Karpas-422 (cell line): ENCODE data around the gene ENOPH1. TPM values are rescaled to one million over a fixed set of nuclear protein-coding genes. Genes with fewer than 3 reads are reported as not detected.
"Not testable (repeated sequence)": the region's sequence is repeated elsewhere in the genome, so short reads cannot be mapped to it uniquely, and the experiment has no call there.

Experiments used
- DNase-seq: peaks from one replicate; pipeline ENCODE4 v3.0.0-alpha.2; 2015
- H2AFZ ChIP-seq: fragments of 200-600 bp; sonication (generic); 2 replicates; pipeline ENCODE4 v1.6.1; 2014; ENCODE audit warnings: antibody characterized with exemption, low read length, mixed read lengths
- H3K27ac ChIP-seq: fragments of 200-600 bp; sonication (generic); 2 replicates; pipeline ENCODE4 v1.5.1; 2014; ENCODE audit warnings: mild to moderate bottlenecking, low read length, moderate library complexity
- H3K27me3 ChIP-seq: fragments of 200-600 bp; sonication (generic); 2 replicates; pipeline ENCODE4 v1.6.1; 2014; ENCODE audit warnings: low read length, mixed read lengths
- H3K36me3 ChIP-seq: fragments of 200-600 bp; sonication (generic); 2 replicates; pipeline ENCODE4 v1.6.1; 2014; ENCODE audit warnings: low read length, mixed read lengths; ENCODE audit not compliant: insufficient read depth
- H3K4me1 ChIP-seq: fragments of 200-600 bp; sonication (generic); 2 replicates; pipeline ENCODE4 v1.6.1; 2014; ENCODE audit warnings: mild to moderate bottlenecking, low read length, mixed read lengths
- H3K4me2 ChIP-seq: fragments of 200-600 bp; sonication (generic); 2 replicates; pipeline ENCODE4 v1.6.1; 2014; ENCODE audit warnings: low read length, low read depth, mild to moderate bottlenecking; ENCODE audit not compliant: poor library complexity, severe bottlenecking
- H3K4me3 ChIP-seq: fragments of 200-600 bp; sonication (generic); 2 replicates; pipeline ENCODE4 v1.5.1; 2014; ENCODE audit warnings: mild to moderate bottlenecking, antibody characterized with exemption, low read length, mixed read lengths
- H3K79me2 ChIP-seq: fragments of 200-600 bp; sonication (generic); 2 replicates; pipeline ENCODE4 v1.6.1; 2014; ENCODE audit warnings: mild to moderate bottlenecking, low read length, mixed read lengths
- H3K9ac ChIP-seq: fragments of 200-600 bp; sonication (generic); 2 replicates; pipeline ENCODE4 v1.6.0; 2014; ENCODE audit warnings: low read length
- H3K9me2 ChIP-seq: fragments of 200-600 bp; sonication (generic), shearing (Covaris generic); replicated peaks from 2 replicates; pipeline ENCODE4 v1.6.0; 2014; ENCODE audit warnings: mild to moderate bottlenecking, low read length, moderate library complexity; ENCODE audit not compliant: insufficient read depth
- H3K9me3 ChIP-seq: fragments of 300-700, 200-600 bp; sonication (generic); 2 replicates; pipeline ENCODE4 v1.6.1; 2014; ENCODE audit warnings: low read length, mixed read lengths
- H4K20me1 ChIP-seq: fragments of 200-600 bp; sonication (generic); 2 replicates; pipeline ENCODE4 v1.6.1; 2014; ENCODE audit warnings: mild to moderate bottlenecking, antibody characterized with exemption, low read length, low read depth; ENCODE audit not compliant: insufficient read depth
- total RNA-seq: library from RNA; depleted of rRNA; stranded (reverse); fragments of >200 nt; shearing (Covaris generic); gene quantifications from 2 replicates; pipeline ENCODE4 v1.2.3, GENCODE V29; 2014; ENCODE audit warnings: low replicate concordance

Gene ENOPH1
- total RNA-seq, 1 experiment from 2014 or later: 17.2 TPM

DNA sequence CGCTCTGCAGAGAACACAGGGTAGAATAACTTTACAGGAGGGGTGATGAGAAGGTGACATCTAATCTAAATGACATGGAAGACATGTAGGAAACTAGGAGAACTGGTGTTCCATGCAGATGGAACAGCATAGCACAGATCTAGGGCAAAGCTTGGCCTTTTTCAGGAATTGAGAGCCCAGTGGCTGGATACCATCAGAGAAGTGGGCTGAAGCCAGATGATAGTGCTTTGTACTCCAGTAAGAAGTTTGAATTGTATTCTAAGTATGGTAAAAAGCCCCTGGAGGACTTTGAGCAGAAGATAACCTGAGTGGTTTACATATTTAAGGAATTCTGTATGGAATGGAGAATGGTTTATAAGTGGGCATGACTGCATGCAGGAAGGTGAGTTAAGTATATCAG is 32.8 kb downstream of the ENOPH1 start:
- Histone ChIP-seq H4K20me1 (no peaks in the 10 kb centered on the region), H3K27me3 (no peaks in the 10 kb centered on the region), H3K79me2 (no peaks in the 10 kb centered on the region), H3K4me3 (no peak overlapping the region), H3K9ac (no peak overlapping the region), H3K9me2 (no peaks in the 10 kb centered on the region), H3K36me3 (peaks cover 7% of the 10 kb centered on the region), H2AFZ (no peak overlapping the region), H3K9me3 (no peaks in the 10 kb centered on the region), H3K4me1 (peaks cover 6% of the 10 kb centered on the region), H3K27ac (no peak overlapping the region), H3K4me2 (no peak overlapping the region)
- DNase-seq: no peak

DNA sequence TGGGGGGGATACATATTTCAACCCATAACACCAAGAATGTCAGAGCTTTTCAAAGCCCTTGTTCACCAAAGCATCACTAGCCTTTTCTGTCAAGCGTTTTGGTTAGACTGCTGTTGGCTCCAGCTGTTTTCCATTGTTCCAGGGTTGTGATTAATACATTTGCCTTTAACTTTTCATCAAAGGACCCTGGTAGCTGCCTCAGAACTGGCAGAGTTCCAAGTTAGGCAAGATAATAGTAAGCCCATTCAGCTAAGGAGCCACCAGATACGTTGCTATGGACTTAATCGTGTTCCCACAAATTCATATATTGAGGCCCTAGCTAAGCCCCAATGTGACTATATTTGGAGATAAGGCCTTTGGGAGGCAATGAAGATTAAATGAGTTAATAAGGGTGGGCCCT is 37.1 kb downstream of the ENOPH1 start:
- Histone ChIP-seq H3K9me2 (no peaks in the 10 kb centered on the region), H3K9ac (no peak overlapping the region), H3K4me2 (no peak overlapping the region), H3K4me3 (no peak overlapping the region), H4K20me1 (no peaks in the 10 kb centered on the region), H3K27me3 (no peaks in the 10 kb centered on the region), H3K27ac (no peak overlapping the region), H3K4me1 (peaks cover 6% of the 10 kb centered on the region), H3K36me3 (peaks cover 7% of the 10 kb centered on the region), H3K79me2 (no peaks in the 10 kb centered on the region), H3K9me3 (no peaks in the 10 kb centered on the region), H2AFZ (no peak overlapping the region)
- no peak for DNase-seq

DNA sequence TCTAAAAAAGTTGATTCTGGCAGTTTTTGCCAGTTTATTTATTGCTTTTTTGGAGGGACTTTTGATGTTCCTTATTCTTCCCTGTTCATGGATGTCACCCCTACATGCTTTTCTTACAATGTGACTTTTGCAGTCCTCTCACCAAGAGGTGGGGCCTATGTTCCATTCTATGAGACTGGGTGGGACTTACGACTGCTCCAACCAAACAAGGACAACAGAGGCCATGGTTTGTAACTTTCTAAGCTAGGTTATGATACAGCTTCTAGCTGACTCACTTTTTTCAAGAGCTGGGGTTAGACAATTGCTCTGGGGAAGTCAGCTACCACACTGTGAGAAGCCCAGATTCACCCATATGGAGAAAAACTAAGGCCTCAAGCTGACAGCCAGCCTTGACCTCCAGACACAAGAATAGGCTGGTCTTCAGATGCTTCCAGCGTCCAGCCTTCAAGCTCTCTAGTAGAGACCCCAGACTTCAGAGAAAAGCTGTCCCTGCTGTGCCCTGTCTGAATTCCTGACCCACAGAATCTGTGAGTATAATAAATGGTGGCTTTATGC is 39.5 kb downstream of the ENOPH1 start:
- Histone ChIP-seq H3K4me2 (no peak overlapping the region), H3K9me2 (no peaks in the 10 kb centered on the region), H3K36me3 (no peaks in the 10 kb centered on the region; the same call in none of the 2 replicates), H4K20me1 (no peaks in the 10 kb centered on the region), H3K27me3 (no peaks in the 10 kb centered on the region), H2AFZ (no peak overlapping the region), H3K27ac (no peak overlapping the region), H3K9me3 (no peaks in the 10 kb centered on the region), H3K79me2 (no peaks in the 10 kb centered on the region), H3K4me3 (no peak overlapping the region), H3K4me1 (no peaks in the 10 kb centered on the region), H3K9ac (no peak overlapping the region)
- no peak for DNase-seq

DNA sequence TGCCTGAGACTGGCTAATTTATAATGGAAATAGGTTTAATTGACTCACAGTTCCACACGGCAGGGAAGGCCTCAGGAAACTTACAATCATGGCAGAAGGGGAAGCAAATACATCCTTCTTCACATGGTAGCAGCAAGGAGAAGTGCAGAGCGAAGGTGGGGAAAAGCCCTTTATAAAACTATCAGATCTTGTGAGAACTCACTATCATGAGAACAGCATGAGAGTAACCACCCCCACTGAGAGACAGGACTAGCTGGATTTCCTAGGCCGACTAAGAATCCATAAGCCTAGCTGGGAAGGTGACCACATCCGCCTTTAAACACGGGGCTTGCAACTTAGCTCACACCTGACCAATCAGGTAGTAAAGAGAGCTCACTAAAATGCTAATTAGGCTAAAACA is 42.7 kb downstream of the ENOPH1 start:
- not testable (repeated sequence) for H4K20me1 ChIP-seq, H3K4me2 ChIP-seq, H3K9me3 ChIP-seq, H3K79me2 ChIP-seq, H2AFZ ChIP-seq, H3K9me2 ChIP-seq, H3K27ac ChIP-seq, DNase-seq, H3K4me3 ChIP-seq, H3K4me1 ChIP-seq, H3K27me3 ChIP-seq, H3K36me3 ChIP-seq, H3K9ac ChIP-seq

DNA sequence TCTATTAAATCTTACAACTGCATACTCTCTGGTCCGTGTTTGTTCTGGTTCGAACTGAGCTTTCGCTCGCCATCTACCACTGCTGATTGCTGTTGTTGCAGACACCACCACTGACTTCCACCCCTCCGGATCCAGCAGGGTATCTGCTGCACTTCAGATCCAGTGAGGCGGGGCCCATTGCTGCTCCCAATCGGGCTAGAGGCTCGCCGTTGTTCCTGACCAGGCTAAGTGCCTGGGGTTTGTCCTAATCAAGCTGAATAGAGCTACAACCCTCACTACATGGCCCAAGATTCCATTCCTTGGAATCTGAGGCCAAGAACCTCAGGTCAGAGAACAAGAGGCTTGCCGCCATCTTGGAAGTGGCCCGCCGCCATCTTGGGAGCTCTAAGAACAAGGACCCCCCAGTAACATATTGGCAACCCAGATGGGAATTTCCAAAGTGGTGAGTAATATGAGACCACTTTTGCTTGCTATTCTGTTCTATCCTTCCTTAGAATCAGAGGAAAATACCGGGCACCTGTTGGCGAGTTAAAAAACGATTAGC is 43.3 kb downstream of the ENOPH1 start:
- no peaks in the 10 kb centered on the region for H3K27me3 ChIP-seq
- H2AFZ ChIP-seq: no peak overlapping the region
- no peaks in the 10 kb centered on the region for H3K36me3 ChIP-seq
- no peak overlapping the region for H3K4me2 ChIP-seq
- H4K20me1 ChIP-seq: no peaks in the 10 kb centered on the region
- H3K4me3 ChIP-seq: no peak overlapping the region
- H3K9me3 ChIP-seq: no peaks in the 10 kb centered on the region
- no peak overlapping the region for H3K27ac ChIP-seq
- H3K9me2 ChIP-seq: no peaks in the 10 kb centered on the region
- no peak overlapping the region for H3K9ac ChIP-seq
- no peaks in the 10 kb centered on the region for H3K4me1 ChIP-seq
- no peaks in the 10 kb centered on the region for H3K79me2 ChIP-seq
- DNase-seq: no peak

DNA sequence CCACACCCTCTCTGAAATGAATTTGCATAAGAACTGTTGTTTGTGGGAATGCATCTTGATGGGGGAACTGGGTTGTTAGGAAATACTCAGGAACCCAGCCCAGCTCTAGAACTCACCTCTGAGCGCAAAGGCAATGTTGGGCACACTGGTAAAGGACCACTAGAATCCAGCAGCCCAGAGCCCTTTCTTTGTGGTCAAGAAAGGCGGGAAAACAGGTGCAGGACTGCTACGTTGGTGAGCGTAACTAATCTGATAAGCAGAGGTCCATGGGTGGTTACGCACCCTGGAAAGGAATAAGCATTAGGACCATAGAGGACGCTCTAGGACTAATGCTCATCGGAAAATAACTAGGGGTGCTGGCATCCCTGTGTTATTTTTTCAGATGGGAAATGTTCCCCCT is 45.5 kb downstream of the ENOPH1 start:
- H3K27me3 ChIP-seq, H4K20me1 ChIP-seq, H3K27ac ChIP-seq, DNase-seq, H3K4me3 ChIP-seq, H3K9me3 ChIP-seq, H3K4me2 ChIP-seq, H3K79me2 ChIP-seq, H3K4me1 ChIP-seq, H2AFZ ChIP-seq, H3K9me2 ChIP-seq, H3K36me3 ChIP-seq, H3K9ac ChIP-seq: not testable (repeated sequence)

DNA sequence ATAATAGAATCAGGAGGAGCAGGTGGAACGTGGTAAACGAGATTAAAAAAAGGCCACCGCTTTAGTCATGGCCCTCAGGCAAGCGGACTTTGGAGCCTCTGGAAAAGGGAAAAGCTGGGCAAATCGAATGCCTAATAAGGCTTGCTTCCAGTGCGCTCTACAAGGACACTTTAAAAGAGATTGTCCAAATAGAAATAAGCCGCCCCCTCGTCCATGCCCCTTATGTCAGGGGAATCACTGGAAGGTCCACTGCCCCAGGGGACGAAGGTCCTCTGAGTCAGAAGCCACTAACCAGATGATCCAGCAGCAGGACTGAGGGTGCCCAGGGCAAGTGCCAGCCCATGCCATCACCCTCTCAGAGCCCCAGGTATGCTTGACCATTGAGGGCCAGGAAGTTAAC is 47.1 kb downstream of the ENOPH1 start:
- not testable (repeated sequence) for H3K4me2 ChIP-seq

DNA sequence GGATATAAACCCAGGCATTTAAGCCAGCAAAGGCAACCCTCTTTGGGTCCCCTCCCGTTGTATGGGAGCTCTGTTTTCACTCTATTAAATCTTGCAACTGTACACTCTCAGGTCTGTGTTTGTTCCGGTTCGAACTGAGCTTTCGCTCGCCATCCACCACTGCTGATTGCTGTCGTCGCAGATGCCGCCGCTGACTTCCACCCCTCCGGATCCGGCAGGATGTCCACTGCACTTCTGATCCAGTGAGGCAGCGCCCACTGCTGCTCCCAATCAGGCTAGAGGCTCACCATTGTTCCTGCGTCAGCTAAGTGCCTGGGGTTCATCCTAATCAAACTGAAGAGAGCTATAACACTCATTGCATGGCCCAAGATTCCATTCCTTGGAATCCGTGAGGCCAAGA is 49.2 kb downstream of the ENOPH1 start:
- H2AFZ ChIP-seq: no peak overlapping the region
- H3K79me2 ChIP-seq: no peaks in the 10 kb centered on the region
- H3K36me3 ChIP-seq: no peaks in the 10 kb centered on the region
- H3K9me3 ChIP-seq: no peaks in the 10 kb centered on the region
- H4K20me1 ChIP-seq: no peaks in the 10 kb centered on the region
- no peak for DNase-seq
- no peak overlapping the region for H3K9ac ChIP-seq
- H3K27ac ChIP-seq: no peak overlapping the region
- H3K27me3 ChIP-seq: no peaks in the 10 kb centered on the region
- no peak overlapping the region for H3K4me3 ChIP-seq
- H3K4me1 ChIP-seq: no peaks in the 10 kb centered on the region
- H3K9me2 ChIP-seq: no peaks in the 10 kb centered on the region
- no peak overlapping the region for H3K4me2 ChIP-seq

More for the DNA sequence above, 47.1 kb downstream of the ENOPH1 start:
- not testable (repeated sequence) for H4K20me1 ChIP-seq, H3K9me3 ChIP-seq, H3K36me3 ChIP-seq, H3K4me3 ChIP-seq, H2AFZ ChIP-seq, H3K4me1 ChIP-seq, H3K9ac ChIP-seq, H3K79me2 ChIP-seq, H3K27ac ChIP-seq, H3K9me2 ChIP-seq, DNase-seq, H3K27me3 ChIP-seq
